Prostate gland (tissue), 2 donors: Measurements from ENCODE around the gene CELSR3.

Source experiments
- POLR2A ChIP-seq: fragments of 450-650 bp; IDR thresholded peaks from one replicate; pipeline ENCODE4 v1.6.1; 2016; ENCODE audit warnings: antibody characterized with exemption, mild to moderate bottlenecking
- POLR2AphosphoS5 ChIP-seq: sonication (generic); formaldehyde crosslinking; IDR thresholded peaks from one replicate; pipeline ENCODE4 v1.6.1; 2017; ENCODE audit warnings: antibody characterized with exemption
- TF ChIP-seq, protein P1 (sequence below), 4 experiments: fragments of 200-600 bp in 2 of 4; fragments of 450-650 bp in 2 of 4; sonication (generic) in 2 of 4; IDR thresholded peaks; 1 replicate in 3 of 4; 2 replicates in 1 of 4; pipeline ENCODE4 v1.5.1; 2016 to 2019; ENCODE audit warnings: antibody characterized with exemption in 4 of 4, mild to moderate bottlenecking in 2 of 4, moderate library complexity in 2 of 4

DNA sequence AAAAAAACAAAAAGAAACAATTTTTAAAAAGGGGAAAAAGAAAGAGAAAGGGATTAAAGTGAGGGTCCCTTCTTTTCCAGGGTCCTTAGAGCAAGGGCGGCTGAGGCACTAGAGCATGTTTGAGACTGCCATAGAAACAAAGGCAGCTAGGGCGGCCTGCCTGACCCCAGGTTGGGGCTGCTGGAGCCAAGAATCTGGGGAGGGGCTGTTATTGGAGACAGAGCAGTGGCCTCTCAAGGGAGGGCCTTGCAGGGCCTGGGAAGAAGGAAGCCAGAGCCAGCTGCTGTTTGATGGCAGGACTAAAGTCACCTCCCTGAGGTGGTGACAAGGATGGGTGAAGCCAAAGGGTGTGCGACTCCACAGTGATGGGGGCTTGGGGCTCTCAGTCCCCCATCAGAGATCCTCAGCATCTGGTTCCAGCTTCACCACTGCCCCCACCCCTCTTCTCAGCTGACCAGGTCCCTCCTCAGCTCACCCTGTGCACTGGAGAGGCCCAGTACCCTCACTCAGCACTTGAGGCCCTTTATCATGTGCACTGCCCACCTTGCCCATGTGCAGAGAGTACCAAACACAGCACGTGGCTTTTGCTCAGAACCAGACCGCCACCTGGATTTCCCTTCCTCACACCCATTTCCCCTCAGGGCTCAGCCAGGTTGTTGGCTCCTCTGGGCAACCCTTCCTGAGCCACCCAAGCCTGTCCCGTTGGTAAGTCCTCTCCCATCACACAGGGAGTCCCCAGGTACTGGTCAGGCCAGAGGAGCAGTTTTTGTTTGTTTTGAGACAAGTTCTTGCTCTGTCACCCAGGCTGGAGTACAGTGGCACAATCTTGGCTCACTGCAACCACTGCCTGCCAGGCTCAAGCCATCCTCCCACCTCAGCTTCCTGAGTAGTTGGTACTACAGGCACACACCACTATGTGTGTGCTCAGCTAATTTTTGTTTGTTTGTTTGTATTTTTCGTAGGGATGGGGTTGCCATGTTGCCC lies 42.9 kb downstream of the CELSR3 start:
- TF ChIP-seq, protein P1, sequence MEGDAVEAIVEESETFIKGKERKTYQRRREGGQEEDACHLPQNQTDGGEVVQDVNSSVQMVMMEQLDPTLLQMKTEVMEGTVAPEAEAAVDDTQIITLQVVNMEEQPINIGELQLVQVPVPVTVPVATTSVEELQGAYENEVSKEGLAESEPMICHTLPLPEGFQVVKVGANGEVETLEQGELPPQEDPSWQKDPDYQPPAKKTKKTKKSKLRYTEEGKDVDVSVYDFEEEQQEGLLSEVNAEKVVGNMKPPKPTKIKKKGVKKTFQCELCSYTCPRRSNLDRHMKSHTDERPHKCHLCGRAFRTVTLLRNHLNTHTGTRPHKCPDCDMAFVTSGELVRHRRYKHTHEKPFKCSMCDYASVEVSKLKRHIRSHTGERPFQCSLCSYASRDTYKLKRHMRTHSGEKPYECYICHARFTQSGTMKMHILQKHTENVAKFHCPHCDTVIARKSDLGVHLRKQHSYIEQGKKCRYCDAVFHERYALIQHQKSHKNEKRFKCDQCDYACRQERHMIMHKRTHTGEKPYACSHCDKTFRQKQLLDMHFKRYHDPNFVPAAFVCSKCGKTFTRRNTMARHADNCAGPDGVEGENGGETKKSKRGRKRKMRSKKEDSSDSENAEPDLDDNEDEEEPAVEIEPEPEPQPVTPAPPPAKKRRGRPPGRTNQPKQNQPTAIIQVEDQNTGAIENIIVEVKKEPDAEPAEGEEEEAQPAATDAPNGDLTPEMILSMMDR (IDR thresholded peaks at IDR 0.05) = no peak
- peak; percentile 57 for TF ChIP-seq POLR2AphosphoS5
- no peak for TF ChIP-seq POLR2A
